ENCODE results near the gene LPCAT1. TPM values are rescaled to one million over a fixed set of nuclear protein-coding genes. Genes with fewer than 3 reads are reported as not detected.

The LPCAT1 gene
- total and polyA plus RNA-seq, 2 experiments from 2014 or later: 78.0 to 255 TPM

DNA sequence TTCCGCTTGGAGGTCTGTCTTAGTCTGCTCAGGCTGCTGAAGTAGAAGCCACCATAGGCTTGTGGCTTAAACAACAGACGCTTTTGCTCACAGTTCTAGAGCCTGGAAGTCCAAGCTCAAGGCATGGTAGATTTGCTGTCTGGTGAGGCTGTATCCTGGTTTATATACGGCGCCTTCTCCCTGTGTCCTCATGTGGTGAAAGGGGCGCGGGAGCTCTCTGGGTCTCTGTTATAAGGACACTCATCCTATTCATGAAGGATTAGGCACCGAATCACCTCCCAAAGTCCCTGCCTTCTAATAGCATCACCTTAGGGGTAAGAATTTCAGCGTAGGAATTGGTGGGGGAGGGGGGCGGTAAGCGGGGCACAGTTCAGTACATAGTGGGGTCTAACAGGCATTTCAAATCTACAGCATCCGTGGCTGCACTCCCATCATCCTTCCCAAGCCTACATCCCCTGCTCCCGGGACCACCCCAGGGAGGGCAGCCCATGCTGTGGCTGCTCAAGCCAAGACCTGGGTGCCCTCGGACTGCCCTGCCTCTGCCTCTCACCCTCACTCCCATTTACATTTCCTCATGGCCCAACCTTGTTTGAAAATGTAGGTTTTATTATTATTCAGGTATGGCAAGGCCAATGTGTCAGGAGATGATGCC is 15.1 kb upstream of the LPCAT1 start:
- Mint-ChIP-seq H3K4me3 (no peak overlapping the region), H3K27me3 (ENCODE audit: insufficient read depth, low read depth, poor library complexity) (peaks cover 9% of the 10 kb centered on the region), H3K4me1 (no peaks in the 10 kb centered on the region), H3K9me3 (peaks cover 14% of the 10 kb centered on the region), H3K27ac (no peak overlapping the region), H3K36me3 (ENCODE audit: low read depth) (peaks cover 4% of the 10 kb centered on the region; the same call in 2 of the 3 replicates)
- no peaks in the 10 kb centered on the region for H3K79me2 ChIP-seq (replicated peaks; ENCODE audit: insufficient read depth)
- H3K36me3 ChIP-seq (ENCODE audit: insufficient read depth): no peaks in the 10 kb centered on the region
- H3K4me3 ChIP-seq: no peak overlapping the region
- no peak overlapping the region for H2AFZ ChIP-seq
- no peaks in the 10 kb centered on the region for H3K4me1 ChIP-seq (ENCODE audit: insufficient read depth)
- DNase-seq (ENCODE audit: low spot score): no peak
- H3K4me2 ChIP-seq: no peak overlapping the region
- H3K27ac ChIP-seq (ENCODE audit: low read depth): no peak overlapping the region
- H4K20me1 ChIP-seq (replicated peaks; ENCODE audit: insufficient read depth): no peaks in the 10 kb centered on the region
- H3K27me3 ChIP-seq (ENCODE audit: insufficient read depth): no peaks in the 10 kb centered on the region
- TF ChIP-seq, protein P1, sequence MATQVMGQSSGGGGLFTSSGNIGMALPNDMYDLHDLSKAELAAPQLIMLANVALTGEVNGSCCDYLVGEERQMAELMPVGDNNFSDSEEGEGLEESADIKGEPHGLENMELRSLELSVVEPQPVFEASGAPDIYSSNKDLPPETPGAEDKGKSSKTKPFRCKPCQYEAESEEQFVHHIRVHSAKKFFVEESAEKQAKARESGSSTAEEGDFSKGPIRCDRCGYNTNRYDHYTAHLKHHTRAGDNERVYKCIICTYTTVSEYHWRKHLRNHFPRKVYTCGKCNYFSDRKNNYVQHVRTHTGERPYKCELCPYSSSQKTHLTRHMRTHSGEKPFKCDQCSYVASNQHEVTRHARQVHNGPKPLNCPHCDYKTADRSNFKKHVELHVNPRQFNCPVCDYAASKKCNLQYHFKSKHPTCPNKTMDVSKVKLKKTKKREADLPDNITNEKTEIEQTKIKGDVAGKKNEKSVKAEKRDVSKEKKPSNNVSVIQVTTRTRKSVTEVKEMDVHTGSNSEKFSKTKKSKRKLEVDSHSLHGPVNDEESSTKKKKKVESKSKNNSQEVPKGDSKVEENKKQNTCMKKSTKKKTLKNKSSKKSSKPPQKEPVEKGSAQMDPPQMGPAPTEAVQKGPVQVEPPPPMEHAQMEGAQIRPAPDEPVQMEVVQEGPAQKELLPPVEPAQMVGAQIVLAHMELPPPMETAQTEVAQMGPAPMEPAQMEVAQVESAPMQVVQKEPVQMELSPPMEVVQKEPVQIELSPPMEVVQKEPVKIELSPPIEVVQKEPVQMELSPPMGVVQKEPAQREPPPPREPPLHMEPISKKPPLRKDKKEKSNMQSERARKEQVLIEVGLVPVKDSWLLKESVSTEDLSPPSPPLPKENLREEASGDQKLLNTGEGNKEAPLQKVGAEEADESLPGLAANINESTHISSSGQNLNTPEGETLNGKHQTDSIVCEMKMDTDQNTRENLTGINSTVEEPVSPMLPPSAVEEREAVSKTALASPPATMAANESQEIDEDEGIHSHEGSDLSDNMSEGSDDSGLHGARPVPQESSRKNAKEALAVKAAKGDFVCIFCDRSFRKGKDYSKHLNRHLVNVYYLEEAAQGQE (IDR thresholded peaks at IDR 0.05; ENCODE audit: unreplicated experiment): no peak
- TF ChIP-seq, protein P2, sequence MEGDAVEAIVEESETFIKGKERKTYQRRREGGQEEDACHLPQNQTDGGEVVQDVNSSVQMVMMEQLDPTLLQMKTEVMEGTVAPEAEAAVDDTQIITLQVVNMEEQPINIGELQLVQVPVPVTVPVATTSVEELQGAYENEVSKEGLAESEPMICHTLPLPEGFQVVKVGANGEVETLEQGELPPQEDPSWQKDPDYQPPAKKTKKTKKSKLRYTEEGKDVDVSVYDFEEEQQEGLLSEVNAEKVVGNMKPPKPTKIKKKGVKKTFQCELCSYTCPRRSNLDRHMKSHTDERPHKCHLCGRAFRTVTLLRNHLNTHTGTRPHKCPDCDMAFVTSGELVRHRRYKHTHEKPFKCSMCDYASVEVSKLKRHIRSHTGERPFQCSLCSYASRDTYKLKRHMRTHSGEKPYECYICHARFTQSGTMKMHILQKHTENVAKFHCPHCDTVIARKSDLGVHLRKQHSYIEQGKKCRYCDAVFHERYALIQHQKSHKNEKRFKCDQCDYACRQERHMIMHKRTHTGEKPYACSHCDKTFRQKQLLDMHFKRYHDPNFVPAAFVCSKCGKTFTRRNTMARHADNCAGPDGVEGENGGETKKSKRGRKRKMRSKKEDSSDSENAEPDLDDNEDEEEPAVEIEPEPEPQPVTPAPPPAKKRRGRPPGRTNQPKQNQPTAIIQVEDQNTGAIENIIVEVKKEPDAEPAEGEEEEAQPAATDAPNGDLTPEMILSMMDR (conservative IDR thresholded peaks at IDR 0.05; ENCODE audit: low read depth in 2 of 2): no peak
- no peak for TF ChIP-seq ZNF331 (CRISPR knock-in tag; IDR thresholded peaks at IDR 0.05; ENCODE audit: low read depth)
- no peaks in the 10 kb centered on the region for H3K9me2 ChIP-seq (ENCODE audit: insufficient read depth)
- no peaks in the 10 kb centered on the region for H3F3A ChIP-seq (replicated peaks; ENCODE audit: low read depth)
- no peak for ATAC-seq

DNA sequence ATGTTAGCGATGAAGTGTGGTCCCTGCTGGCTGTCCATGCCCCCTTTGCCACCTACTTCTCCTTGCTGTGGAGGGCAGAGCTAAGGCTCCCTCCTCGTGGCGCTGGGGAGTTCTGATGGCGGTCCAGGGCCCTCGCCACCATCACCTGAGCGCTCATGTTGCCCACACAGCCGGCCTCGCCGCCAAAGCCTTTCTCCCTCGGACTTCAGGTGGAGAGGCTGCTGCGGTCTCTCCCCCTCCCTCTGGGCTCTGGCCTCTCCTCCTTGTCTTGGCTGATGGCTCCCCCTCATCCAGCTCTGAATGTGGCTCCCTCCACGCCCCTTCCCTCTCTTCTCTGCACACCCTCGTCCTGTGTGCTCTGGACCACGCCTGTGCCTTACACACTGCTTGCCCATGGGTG is 14.5 kb upstream of the LPCAT1 start:
- Histone ChIP-seq H4K20me1 (replicated peaks; ENCODE audit: insufficient read depth) (no peaks in the 10 kb centered on the region), H3K4me1 (ENCODE audit: insufficient read depth) (no peaks in the 10 kb centered on the region), H3K79me2 (replicated peaks; ENCODE audit: insufficient read depth) (no peaks in the 10 kb centered on the region), H3K4me3 (no peak overlapping the region), H3K27me3 (ENCODE audit: insufficient read depth) (no peaks in the 10 kb centered on the region), H3K36me3 (ENCODE audit: insufficient read depth) (no peaks in the 10 kb centered on the region), H3K27ac (ENCODE audit: low read depth) (no peak overlapping the region), H3K4me2 (no peak overlapping the region), H3K9me2 (ENCODE audit: insufficient read depth) (no peaks in the 10 kb centered on the region), H3F3A (replicated peaks; ENCODE audit: low read depth) (no peaks in the 10 kb centered on the region), H2AFZ (no peak overlapping the region)
- H3K4me3 Mint-ChIP-seq: no peak overlapping the region
- no peak for ATAC-seq
- DNase-seq (ENCODE audit: low spot score): no peak
- peaks cover 14% of the 10 kb centered on the region for H3K9me3 Mint-ChIP-seq
- no peak overlapping the region for H3K27ac Mint-ChIP-seq
- peaks cover 4% of the 10 kb centered on the region; the same call in 2 of the 3 replicates for H3K36me3 Mint-ChIP-seq (ENCODE audit: low read depth)
- H3K4me1 Mint-ChIP-seq: no peaks in the 10 kb centered on the region
- H3K27me3 Mint-ChIP-seq (ENCODE audit: insufficient read depth, low read depth, poor library complexity): peaks cover 8% of the 10 kb centered on the region
- TF ChIP-seq, protein P1 (IDR thresholded peaks at IDR 0.05; ENCODE audit: unreplicated experiment): no peak
- TF ChIP-seq EZH2phosphoT487 (IDR thresholded peaks at IDR 0.05; ENCODE audit: unreplicated experiment) (no peak), STAT1 (IDR thresholded peaks at IDR 0.05; ENCODE audit: unreplicated experiment) (no peak), CREB1 (CRISPR knock-in tag; IDR thresholded peaks at IDR 0.05; ENCODE audit: low read depth) (no peak), JUNB (IDR thresholded peaks at IDR 0.05; ENCODE audit: unreplicated experiment) (no peak), POLR2AphosphoS5 (IDR thresholded peaks at IDR 0.05; ENCODE audit: low read depth) (no peak), NANOG (IDR thresholded peaks at IDR 0.05; ENCODE audit: borderline replicate concordance) (no peak), ZNF331 (CRISPR knock-in tag; IDR thresholded peaks at IDR 0.05; ENCODE audit: low read depth) (no peak), EZH2 (IDR thresholded peaks at IDR 0.05; ENCODE audit: low read depth, unreplicated experiment) (no peak)
- TF ChIP-seq, protein P2 (conservative IDR thresholded peaks at IDR 0.05; ENCODE audit: low read depth in 2 of 2): no peak
- TF ChIP-seq, protein P3, sequence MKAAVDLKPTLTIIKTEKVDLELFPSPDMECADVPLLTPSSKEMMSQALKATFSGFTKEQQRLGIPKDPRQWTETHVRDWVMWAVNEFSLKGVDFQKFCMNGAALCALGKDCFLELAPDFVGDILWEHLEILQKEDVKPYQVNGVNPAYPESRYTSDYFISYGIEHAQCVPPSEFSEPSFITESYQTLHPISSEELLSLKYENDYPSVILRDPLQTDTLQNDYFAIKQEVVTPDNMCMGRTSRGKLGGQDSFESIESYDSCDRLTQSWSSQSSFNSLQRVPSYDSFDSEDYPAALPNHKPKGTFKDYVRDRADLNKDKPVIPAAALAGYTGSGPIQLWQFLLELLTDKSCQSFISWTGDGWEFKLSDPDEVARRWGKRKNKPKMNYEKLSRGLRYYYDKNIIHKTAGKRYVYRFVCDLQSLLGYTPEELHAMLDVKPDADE (IDR thresholded peaks at IDR 0.05): no peak

Measured in GM23338 (cell line).